HCEC 1CT (cell line): ENCODE data around the gene CACNA2D3.

Experiments used
- DNase-seq: peaks from one replicate; pipeline ENCODE4 v3.0.0-alpha.2; 2017

The CACNA2D3 gene

GRCh38 chr3:54835701-54836100 is 713.3 kb downstream of the CACNA2D3 start:
- no peak for DNase-seq

GRCh38 chr3:54836871-54837270 is 714.5 kb downstream of the CACNA2D3 start:
- DNase-seq, result no peak

- DNase-seq, result peak; percentile 19
Measured at GRCh38 chr3:54837964-54838363, 715.6 kb downstream of the CACNA2D3 start.

- no peak for DNase-seq
Measured at GRCh38 chr3:54841471-54841870, 719.1 kb downstream of the CACNA2D3 start.

GRCh38 chr3:54843352-54843751 is 721.0 kb downstream of the CACNA2D3 start:
- DNase-seq, result no peak

DNA sequence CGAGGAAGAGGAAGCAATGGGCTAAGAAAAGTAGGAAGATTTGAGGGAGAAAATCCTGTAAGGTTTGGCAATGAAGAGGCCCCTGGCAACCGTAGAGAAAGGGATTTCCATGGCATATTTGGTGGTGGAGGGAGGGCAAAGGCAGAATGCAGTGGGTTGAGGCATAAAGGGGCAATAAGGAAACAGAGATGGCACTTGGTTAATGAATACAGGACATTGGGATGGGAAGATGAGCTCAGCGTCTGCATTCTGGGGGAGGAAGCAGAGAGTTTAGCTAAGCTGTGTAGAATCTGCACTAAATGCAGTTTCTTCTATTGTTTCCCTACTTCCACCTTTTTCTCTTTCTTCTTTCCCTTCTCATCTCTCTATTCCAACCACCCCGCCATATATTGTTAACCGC is 721.9 kb downstream of the CACNA2D3 start:
- DNase-seq, result no peak

- no peak for DNase-seq
Measured at GRCh38 chr3:54845011-54845410, 722.7 kb downstream of the CACNA2D3 start.

DNA sequence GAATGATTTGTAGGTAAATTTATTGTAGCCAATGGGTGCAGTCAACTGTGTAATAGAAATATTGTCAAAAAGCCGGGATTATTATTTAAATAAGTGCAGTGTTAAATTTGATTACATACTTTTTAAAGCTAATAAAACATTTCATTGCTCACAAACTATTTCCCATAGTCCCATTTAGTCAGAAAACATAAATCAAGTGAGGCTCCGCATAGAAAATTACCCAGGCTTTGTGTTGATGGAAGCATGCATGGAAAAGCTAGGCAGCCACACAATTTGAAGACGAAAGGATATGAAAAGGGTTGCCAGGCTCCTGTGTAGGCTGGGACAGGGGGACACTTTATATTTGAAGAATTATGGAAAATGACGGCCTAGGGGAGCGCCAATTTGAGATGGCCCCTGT is 723.2 kb downstream of the CACNA2D3 start:
- DNase-seq, result no peak

DNA sequence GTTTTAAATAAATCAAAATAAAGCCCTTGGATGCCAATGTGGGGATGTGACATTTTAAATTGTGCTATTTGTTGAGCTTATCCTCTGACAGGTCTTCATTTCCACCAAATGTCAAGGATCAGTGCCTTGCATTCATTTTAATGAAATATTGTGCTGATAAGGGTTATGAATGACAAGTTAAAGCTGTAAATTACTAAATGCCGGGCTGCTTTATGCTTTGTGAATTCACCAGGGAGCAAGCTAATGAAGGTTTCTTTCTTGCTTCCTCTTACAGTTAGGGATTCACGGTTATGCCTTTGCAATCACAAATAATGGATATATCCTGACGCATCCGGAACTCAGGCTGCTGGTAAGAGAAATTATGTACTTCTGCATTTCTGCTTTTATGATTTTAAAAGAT is 723.8 kb downstream of the CACNA2D3 start:
- no peak for DNase-seq

GRCh38 chr3:54847361-54847760 is 725.0 kb downstream of the CACNA2D3 start:
- no peak for DNase-seq

DNA sequence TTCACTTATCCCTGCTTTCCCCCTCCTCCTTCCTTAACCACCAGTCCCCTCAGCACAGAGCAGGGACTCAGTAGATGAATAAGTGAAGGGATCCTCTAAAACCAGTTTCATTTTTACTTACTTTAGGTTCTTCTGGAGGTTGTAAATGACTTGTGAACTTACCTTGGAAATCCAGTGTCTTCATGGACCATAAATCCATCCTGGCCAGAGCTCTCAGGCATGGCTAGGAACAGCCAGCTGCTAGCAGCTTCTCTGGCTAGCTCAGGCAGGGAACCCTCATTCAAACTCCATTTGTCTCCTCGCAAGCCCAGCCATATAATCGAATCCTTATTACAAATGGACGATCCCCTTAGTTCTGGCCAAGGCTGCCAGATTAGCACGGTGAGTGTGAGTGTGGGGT is 727.0 kb downstream of the CACNA2D3 start:
- no peak for DNase-seq

GRCh38 chr3:54850484-54851018 is 728.2 kb downstream of the CACNA2D3 start:
- DNase-seq, result no peak

GRCh38 chr3:54853573-54854404 is 731.4 kb downstream of the CACNA2D3 start:
- DNase-seq, result peak; percentile 64

DNA sequence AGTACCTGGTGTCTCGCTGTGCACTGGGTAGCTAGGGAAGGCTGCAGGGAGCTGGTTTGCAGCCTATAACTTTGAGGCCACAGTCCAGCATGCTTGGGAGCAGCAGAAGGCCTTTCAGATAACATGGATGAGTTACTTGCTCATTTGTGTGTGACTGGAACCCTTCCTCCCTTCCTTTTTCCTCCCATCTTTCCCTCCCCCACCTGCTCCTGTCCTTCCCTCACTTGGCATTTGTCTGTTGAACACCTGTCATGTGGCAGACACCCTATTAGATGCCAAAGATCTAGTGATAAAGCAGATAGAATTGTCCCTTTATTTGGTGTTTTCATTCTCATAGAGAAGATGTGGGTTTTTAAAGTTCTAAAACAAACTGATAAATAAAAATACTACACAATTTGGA is 733.9 kb downstream of the CACNA2D3 start:
- DNase-seq, result no peak

GRCh38 chr3:54857343-54857742 is 735.0 kb downstream of the CACNA2D3 start:
- no peak for DNase-seq

DNA sequence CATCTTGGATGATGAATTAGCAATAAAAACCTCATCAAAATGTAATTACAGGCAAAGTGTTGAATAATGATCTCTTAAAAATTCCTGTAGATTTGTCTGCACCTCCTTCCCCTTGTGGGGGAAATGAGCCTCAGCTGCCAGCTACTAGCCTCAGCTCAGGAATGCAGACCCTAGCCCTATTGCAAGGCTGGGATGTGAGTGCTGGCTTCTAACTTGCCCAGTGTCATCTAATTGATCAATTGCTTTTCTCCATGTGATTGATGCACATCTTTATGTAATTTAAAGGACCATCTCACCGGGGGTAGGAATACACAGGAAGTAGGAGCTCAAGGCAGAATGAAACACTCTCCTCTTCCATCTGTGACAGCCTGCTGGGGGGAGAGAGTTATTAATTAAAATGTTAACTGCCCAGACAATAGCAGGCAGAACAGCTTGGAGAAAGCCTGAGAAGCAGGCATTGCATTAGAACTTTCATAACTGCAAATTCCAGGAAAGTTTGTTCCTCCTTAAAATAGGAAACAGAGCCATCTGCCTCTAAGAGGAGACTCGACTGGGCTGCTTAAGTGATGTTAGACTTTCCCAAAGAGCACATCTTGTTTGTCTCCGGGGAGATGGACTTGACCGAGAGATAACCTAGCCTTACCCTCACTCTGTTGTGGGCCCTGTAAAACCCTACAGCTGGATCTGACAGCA is 735.9 kb downstream of the CACNA2D3 start:
- no peak for DNase-seq

- DNase-seq, result peak; percentile 55
Measured at GRCh38 chr3:54859184-54859583, 736.8 kb downstream of the CACNA2D3 start.

DNA sequence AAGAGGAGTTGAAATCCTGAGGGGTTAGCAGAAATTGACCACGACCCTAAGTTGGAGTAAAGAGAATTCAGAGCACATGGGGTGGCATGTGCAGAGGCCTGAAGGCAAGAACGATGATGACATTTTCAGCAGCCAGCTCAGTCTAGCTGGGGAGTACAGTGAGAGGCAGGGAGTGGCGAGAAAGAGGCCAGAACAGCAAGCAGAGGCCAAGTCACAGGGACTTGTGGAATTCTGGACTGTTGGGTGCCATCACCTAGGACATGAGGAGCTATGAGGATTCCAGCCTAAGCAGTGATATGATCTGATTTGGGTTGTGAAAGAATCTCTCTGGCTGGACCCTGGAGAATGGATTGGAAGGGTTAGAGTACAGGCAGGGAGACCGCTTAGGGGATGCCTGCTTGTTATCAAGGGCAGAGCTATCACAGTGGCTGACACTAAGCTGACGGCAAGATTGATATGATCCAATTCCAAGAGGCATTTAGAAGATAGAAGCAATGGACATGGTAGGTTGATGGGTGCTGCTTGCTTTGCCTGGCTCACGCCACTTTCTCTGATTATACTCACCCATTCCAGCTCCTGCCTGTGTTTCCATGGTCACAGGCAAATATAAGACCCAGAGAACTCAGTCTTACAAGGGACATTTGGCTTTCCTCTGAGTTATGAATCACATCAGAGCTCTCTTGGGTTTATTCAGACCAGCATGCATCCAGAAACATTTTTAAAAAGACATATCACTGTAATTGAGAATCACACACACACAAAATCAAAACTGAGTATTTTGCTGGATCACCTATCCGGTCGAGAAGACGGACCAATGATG is 739.1 kb downstream of the CACNA2D3 start:
- no peak for DNase-seq

DNA sequence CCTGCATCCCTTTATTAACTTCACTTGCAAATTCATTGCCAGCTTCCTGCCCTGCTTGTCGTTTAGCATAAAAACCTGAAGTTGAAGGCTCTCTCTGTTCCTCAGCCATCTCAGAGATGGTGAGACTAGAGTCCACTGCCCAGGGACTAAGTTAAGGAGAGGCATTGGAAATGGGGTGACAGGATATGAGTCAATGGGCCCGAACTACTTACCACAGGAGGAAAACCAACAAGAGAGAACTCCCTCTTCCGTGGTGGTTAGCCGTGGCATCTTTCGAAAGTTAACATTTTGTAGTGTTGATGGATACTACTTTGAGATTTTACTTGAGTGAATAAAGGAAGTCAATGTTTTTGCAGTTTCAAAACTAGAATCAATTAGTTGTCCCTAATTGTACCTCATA is 740.2 kb downstream of the CACNA2D3 start:
- DNase-seq, result peak; percentile 21

GRCh38 chr3:54863366-54863765 is 741.0 kb downstream of the CACNA2D3 start:
- DNase-seq, result no peak

GRCh38 chr3:54863786-54864185 is 741.4 kb downstream of the CACNA2D3 start:
- DNase-seq, result no peak

DNA sequence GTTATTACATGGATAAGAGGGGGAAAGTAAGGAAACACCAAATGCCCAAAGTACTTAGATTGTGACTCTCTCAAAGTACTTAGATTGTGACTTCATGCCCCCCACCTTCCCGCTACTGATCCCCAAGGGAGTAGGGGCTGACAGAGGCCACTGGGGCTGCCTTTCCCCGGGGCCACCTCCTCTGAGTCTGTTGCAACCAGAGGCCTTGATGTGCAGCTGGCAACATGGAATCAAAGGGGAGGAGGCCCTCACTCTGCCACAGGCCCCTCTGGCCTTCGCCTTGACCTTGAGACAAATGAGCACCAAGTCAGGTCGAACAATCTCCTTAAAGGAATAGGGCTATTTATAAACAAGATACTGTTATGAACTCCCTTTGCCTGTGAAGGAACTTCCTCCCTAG is 743.0 kb downstream of the CACNA2D3 start:
- DNase-seq, result no peak

- DNase-seq, result no peak
Measured at GRCh38 chr3:54866251-54866650, 743.9 kb downstream of the CACNA2D3 start.
